ENCODE results near the gene SMOC2. TPM values are rescaled to one million over a fixed set of nuclear protein-coding genes. Genes with fewer than 3 reads are reported as not detected.

Gene SMOC2
- total RNA-seq, 4 donors from 2014 or later: 74.7 to 139 (median 118) TPM

DNA sequence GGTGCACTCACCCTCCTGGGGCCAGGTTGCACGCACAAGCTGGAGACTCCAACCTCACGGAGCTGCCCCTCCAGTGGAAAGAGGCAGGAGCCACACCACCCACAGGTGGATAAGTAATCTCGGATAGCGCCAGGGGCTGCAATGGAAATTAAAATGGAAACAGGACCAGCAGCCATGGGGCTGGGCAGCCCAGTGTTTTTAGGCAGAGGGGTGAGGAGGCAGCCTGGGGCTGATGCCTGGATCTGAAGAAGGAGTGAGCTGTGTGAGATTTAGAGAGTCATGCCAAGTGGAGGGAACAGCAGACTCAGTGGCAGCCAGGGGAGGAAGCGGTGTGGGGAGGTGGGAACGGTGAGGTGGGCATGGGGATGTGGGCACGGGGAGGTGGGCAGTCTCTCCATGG, 275.6 kb downstream of the SMOC2 start:
- no peak for DNase-seq (ENCODE audit: low spot score in 2 of 2)
- no peaks in the 10 kb centered on the region for H3K36me3 ChIP-seq
- WGBS, 2 donors: 86 to 87% methylated on average over 7 of the region's 7 CpGs
- H3K4me3 ChIP-seq: no peak overlapping the region
- no peak overlapping the region for H3K27ac ChIP-seq
- no peaks in the 10 kb centered on the region for H3K4me1 ChIP-seq
- TF ChIP-seq, protein P1, sequence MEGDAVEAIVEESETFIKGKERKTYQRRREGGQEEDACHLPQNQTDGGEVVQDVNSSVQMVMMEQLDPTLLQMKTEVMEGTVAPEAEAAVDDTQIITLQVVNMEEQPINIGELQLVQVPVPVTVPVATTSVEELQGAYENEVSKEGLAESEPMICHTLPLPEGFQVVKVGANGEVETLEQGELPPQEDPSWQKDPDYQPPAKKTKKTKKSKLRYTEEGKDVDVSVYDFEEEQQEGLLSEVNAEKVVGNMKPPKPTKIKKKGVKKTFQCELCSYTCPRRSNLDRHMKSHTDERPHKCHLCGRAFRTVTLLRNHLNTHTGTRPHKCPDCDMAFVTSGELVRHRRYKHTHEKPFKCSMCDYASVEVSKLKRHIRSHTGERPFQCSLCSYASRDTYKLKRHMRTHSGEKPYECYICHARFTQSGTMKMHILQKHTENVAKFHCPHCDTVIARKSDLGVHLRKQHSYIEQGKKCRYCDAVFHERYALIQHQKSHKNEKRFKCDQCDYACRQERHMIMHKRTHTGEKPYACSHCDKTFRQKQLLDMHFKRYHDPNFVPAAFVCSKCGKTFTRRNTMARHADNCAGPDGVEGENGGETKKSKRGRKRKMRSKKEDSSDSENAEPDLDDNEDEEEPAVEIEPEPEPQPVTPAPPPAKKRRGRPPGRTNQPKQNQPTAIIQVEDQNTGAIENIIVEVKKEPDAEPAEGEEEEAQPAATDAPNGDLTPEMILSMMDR (IDR thresholded peaks at IDR 0.05): no peak
- TF ChIP-seq EP300 (IDR thresholded peaks at IDR 0.05) (no peak), POLR2A (IDR thresholded peaks at IDR 0.05) (no peak)
- H3K9me3 ChIP-seq: peaks cover 0 to 8% (median 0%) of the 10 kb centered on the region in 4 donors
- H3K27me3 ChIP-seq: no peaks in the 10 kb centered on the region

DNA sequence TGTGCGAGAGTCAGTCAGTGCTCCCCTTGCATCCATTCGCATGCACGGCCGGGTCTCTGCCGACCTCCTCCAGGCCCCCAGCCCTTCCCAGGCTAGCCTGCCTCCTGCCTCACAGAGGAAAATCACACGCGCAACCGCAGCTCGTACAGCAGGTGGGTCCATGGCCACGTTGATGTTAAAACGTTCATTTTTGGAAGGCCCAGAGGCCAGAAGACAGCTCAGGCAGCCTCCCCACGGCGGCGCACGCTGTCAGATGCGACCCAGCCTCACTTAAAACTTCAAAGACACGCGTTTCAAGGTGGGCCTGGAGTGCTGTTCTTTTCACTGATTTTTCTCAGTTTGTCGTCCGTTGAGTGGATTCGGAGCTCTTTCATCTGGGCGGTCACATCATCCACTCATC, 276.5 kb downstream of the SMOC2 start:
- peaks cover 0 to 8% (median 0%) of the 10 kb centered on the region in 4 donors for H3K9me3 ChIP-seq
- H3K36me3 ChIP-seq: no peaks in the 10 kb centered on the region
- TF ChIP-seq POLR2A (IDR thresholded peaks at IDR 0.05): no peak
- no peak overlapping the region for H3K27ac ChIP-seq
- no peak overlapping the region for H3K4me3 ChIP-seq
- H3K4me1 ChIP-seq: no peaks in the 10 kb centered on the region
- no peak for DNase-seq (ENCODE audit: low spot score in 2 of 2)
- no peaks in the 10 kb centered on the region for H3K27me3 ChIP-seq
- WGBS, 2 donors: 91 to 92% methylated on average over 22 of the region's 22 CpGs

Other genes starting within 250 kb of the SMOC2 start
- 1 to 10 TPM in 2 of 4 donors, under 1 TPM in 1, not detected in 1; 0.30 to 1.5 (median 1.3) TPM for gene DACT2, start 121.4 kb upstream of the SMOC2 start, total RNA-seq

All from tibial nerve (tissue), 4 donors.